Fibroblast of peridontal ligament (primary cell): ENCODE data around the gene IL17RA.
A peak's percentile ranks its signal among the peaks of the same experiment; 100 is the strongest.

Source experiments
- DNase-seq: peaks from one replicate; pipeline ENCODE4 v3.0.0-alpha.2; 2010; ENCODE audit errors: extremely low read depth

Gene IL17RA

GRCh38 chr22:17157714-17158113 is 72.9 kb downstream of the IL17RA start:
- no peak for DNase-seq

- no peak for DNase-seq
Observed at GRCh38 chr22:17158176-17158567, 73.4 kb downstream of the IL17RA start.

- peak; percentile 72 for DNase-seq
Observed at GRCh38 chr22:17158568-17159503, 74.0 kb downstream of the IL17RA start, which contains the start of gene HDHD5. Gene HDHD5, minus strand, starts transcription at chr22:17159277. Its CDS starts 26 bp downstream, at chr22:17159251.

- DNase-seq: peak; percentile 34
Observed at GRCh38 chr22:17159504-17159951, 74.7 kb downstream of the IL17RA start.

GRCh38 chr22:17161991-17162390 is 77.2 kb downstream of the IL17RA start:
- DNase-seq: no peak

GRCh38 chr22:17162731-17163130 is 77.9 kb downstream of the IL17RA start:
- no peak for DNase-seq

GRCh38 chr22:17164392-17165024 is 79.7 kb downstream of the IL17RA start:
- no peak for DNase-seq
